Chondrocyte (in vitro differentiated cells): ENCODE results near the gene SNHG17. TPM values are rescaled to one million over a fixed set of nuclear protein-coding genes. Genes with fewer than 3 reads are reported as not detected.

Source experiments
- DNase-seq: peaks from one replicate; pipeline ENCODE4 v3.0.0; 2021; ENCODE audit warnings: mixed read lengths, low spot score
- H3K27ac Mint-ChIP-seq: one replicate; pipeline ENCODE4 v1.8.0; 2021; ENCODE audit warnings: mild to moderate bottlenecking, moderate library complexity, mixed read lengths; ENCODE audit not compliant: unreplicated experiment
- H3K27me3 Mint-ChIP-seq: 2 replicates; pipeline ENCODE4 v1.8.0; 2021; ENCODE audit warnings: low read depth, mixed read lengths
- H3K36me3 Mint-ChIP-seq: 2 replicates; pipeline ENCODE4 v1.8.0; 2021; ENCODE audit warnings: low read depth, mixed read lengths
- H3K4me1 Mint-ChIP-seq: 2 replicates; pipeline ENCODE4 v1.8.0; 2021; ENCODE audit warnings: low read depth, mild to moderate bottlenecking, mixed read lengths
- H3K4me3 Mint-ChIP-seq: one replicate; pipeline ENCODE4 v1.8.0; 2021; ENCODE audit warnings: mild to moderate bottlenecking, moderate library complexity, mixed read lengths; ENCODE audit not compliant: unreplicated experiment
- H3K9me3 Mint-ChIP-seq: 2 replicates; pipeline ENCODE4 v1.8.0; 2021; ENCODE audit warnings: low read depth, mixed read lengths
- total RNA-seq: library from RNA; stranded (reverse); gene quantifications from 3 replicates; pipeline ENCODE4 v1.2.1, GENCODE V29; 2021
- TF ChIP-seq, protein P1 (sequence below): fragments of 200-600 bp; sonication (generic); IDR thresholded peaks from 2 replicates; pipeline ENCODE4 v1.5.0; 2021; ENCODE audit warnings: antibody characterized with exemption, mild to moderate bottlenecking, moderate library complexity

SNHG17 gene
- total RNA-seq, 1 donor from 2014 or later: 24.1 TPM

GRCh38 chr20:38429301-38429700 lies 5.8 kb downstream of the SNHG17 start:
- Mint-ChIP-seq H3K36me3 (peaks cover 59% of the 10 kb centered on the region), H3K27me3 (no peaks in the 10 kb centered on the region), H3K9me3 (peaks cover 2% of the 10 kb centered on the region), H3K27ac (no peak overlapping the region), H3K4me1 (peaks cover 57% of the 10 kb centered on the region), H3K4me3 (no peak overlapping the region)
- no peak for DNase-seq
- TF ChIP-seq, protein P1, sequence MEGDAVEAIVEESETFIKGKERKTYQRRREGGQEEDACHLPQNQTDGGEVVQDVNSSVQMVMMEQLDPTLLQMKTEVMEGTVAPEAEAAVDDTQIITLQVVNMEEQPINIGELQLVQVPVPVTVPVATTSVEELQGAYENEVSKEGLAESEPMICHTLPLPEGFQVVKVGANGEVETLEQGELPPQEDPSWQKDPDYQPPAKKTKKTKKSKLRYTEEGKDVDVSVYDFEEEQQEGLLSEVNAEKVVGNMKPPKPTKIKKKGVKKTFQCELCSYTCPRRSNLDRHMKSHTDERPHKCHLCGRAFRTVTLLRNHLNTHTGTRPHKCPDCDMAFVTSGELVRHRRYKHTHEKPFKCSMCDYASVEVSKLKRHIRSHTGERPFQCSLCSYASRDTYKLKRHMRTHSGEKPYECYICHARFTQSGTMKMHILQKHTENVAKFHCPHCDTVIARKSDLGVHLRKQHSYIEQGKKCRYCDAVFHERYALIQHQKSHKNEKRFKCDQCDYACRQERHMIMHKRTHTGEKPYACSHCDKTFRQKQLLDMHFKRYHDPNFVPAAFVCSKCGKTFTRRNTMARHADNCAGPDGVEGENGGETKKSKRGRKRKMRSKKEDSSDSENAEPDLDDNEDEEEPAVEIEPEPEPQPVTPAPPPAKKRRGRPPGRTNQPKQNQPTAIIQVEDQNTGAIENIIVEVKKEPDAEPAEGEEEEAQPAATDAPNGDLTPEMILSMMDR: no peak

- H3K4me1 Mint-ChIP-seq: peaks cover 52% of the 10 kb centered on the region
- TF ChIP-seq, protein P1: no peak
- no peak overlapping the region for H3K4me3 Mint-ChIP-seq
- H3K36me3 Mint-ChIP-seq: peaks cover 61% of the 10 kb centered on the region
- no peak for DNase-seq
- H3K27me3 Mint-ChIP-seq: no peaks in the 10 kb centered on the region
- no peak overlapping the region for H3K27ac Mint-ChIP-seq
- H3K9me3 Mint-ChIP-seq: peaks cover 2% of the 10 kb centered on the region
These were observed 6.3 kb downstream of the SNHG17 start for GRCh38 chr20:38428800-38429199.

- peaks cover 2% of the 10 kb centered on the region for H3K9me3 Mint-ChIP-seq
- no peak overlapping the region for H3K27ac Mint-ChIP-seq
- H3K4me1 Mint-ChIP-seq: peaks cover 41% of the 10 kb centered on the region
- no peaks in the 10 kb centered on the region for H3K27me3 Mint-ChIP-seq
- TF ChIP-seq, protein P1: no peak
- H3K36me3 Mint-ChIP-seq: peaks cover 61% of the 10 kb centered on the region
- DNase-seq: no peak
- no peak overlapping the region for H3K4me3 Mint-ChIP-seq
These were observed 7.5 kb downstream of the SNHG17 start for GRCh38 chr20:38427655-38428023.

GRCh38 chr20:38426006-38426897 lies 8.9 kb downstream of the SNHG17 start:
- DNase-seq: no peak
- peaks cover 28% of the 10 kb centered on the region for H3K4me1 Mint-ChIP-seq
- H3K36me3 Mint-ChIP-seq: peaks cover 61% of the 10 kb centered on the region
- TF ChIP-seq, protein P1: no peak
- peak overlapping the region; percentile 65 for H3K27ac Mint-ChIP-seq
- H3K27me3 Mint-ChIP-seq: no peaks in the 10 kb centered on the region
- H3K9me3 Mint-ChIP-seq: no peaks in the 10 kb centered on the region
- H3K4me3 Mint-ChIP-seq: no peak overlapping the region

GRCh38 chr20:38424401-38424800 lies 10.7 kb downstream of the SNHG17 start:
- TF ChIP-seq, protein P1: no peak

More at GRCh38 chr20:38424401-38424800, 10.7 kb downstream of the SNHG17 start:
- Mint-ChIP-seq H3K4me1 (peaks cover 24% of the 10 kb centered on the region), H3K27me3 (no peaks in the 10 kb centered on the region), H3K36me3 (peaks cover 63% of the 10 kb centered on the region), H3K27ac (peak overlapping the region; percentile 54), H3K4me3 (no peak overlapping the region), H3K9me3 (no peaks in the 10 kb centered on the region)
- DNase-seq: no peak
